ENCODE measurements around the gene SENP3. TPM values are rescaled to one million over a fixed set of nuclear protein-coding genes. Genes with fewer than 3 reads are reported as not detected.

Gene SENP3
- total RNA-seq, 1 experiment from 2014 or later, result 83.1 TPM

DNA sequence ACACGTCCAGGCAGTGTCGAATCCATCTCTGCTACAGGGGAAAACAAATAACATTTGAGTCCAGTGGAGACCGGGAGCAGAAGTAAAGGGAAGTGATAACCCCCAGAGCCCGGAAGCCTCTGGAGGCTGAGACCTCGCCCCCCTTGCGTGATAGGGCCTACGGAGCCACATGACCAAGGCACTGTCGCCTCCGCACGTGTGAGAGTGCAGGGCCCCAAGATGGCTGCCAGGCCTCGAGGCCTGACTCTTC lies 10.5 kb downstream of the SENP3 start:
- Histone ChIP-seq H3K27ac (ENCODE audit: insufficient read length, low read depth, low read length) (peak overlapping the region; percentile 3), H3K4ac (ENCODE audit: low read depth, low read length) (no peak overlapping the region), H3K9me3 (ENCODE audit: control insufficient read depth, low read depth, low read length) (no peaks in the 10 kb centered on the region), H2BK20ac (ENCODE audit: low read depth, low read length, poor library complexity, severe bottlenecking) (no peak overlapping the region), H3K23ac (ENCODE audit: insufficient read length, low read depth, low read length) (no peak overlapping the region), H2BK15ac (ENCODE audit: low read depth, low read length) (no peak overlapping the region), H3K23me2 (ENCODE audit: insufficient read length, low read depth, low read length, poor library complexity, severe bottlenecking) (peaks cover 5% of the 10 kb centered on the region), H2BK120ac (ENCODE audit: low read depth, low read length, poor library complexity, severe bottlenecking) (no peak overlapping the region), H4K8ac (replicated peaks; ENCODE audit: insufficient read length, low read depth, low read length) (no peak overlapping the region), H3K4me2 (ENCODE audit: insufficient read depth, insufficient read length, low read length) (peak overlapping the region; percentile 83), H3K18ac (ENCODE audit: insufficient read length, low read depth, low read length) (peak overlapping the region; percentile 94), H4K5ac (ENCODE audit: insufficient read length, low read depth, low read length) (no peak overlapping the region), H3K79me2 (ENCODE audit: insufficient read depth, low read length) (peaks cover 21% of the 10 kb centered on the region; the same call in 1 of the 2 replicates), H4K20me1 (ENCODE audit: control insufficient read depth, insufficient read depth, insufficient read length) (no peaks in the 10 kb centered on the region), H3K27me3 (ENCODE audit: insufficient read depth, low read length) (no peaks in the 10 kb centered on the region), H3K9ac (ENCODE audit: extremely low read depth, insufficient read length, low read length) (peak overlapping the region; percentile 97), H2BK12ac (ENCODE audit: insufficient read length, low read depth, low read length) (no peak overlapping the region), H2AK5ac (ENCODE audit: insufficient read length, low read length) (no peak overlapping the region), H4K91ac (ENCODE audit: insufficient read length, low read depth, low read length) (no peak overlapping the region), H2AFZ (ENCODE audit: low read length) (no peak overlapping the region), H3K14ac (ENCODE audit: insufficient read depth, low read length) (no peak overlapping the region), H2BK5ac (ENCODE audit: insufficient read length, low read length) (no peak overlapping the region), H3T11ph (ENCODE audit: low read length) (no peak overlapping the region), H3K4me1 (ENCODE audit: insufficient read depth, low read length) (peaks cover 4% of the 10 kb centered on the region; the same call in 1 of the 2 replicates), H3K56ac (ENCODE audit: insufficient read length, low read depth, low read length) (no peak overlapping the region), H3K79me1 (ENCODE audit: insufficient read depth, low read depth, low read length, poor library complexity, severe bottlenecking) (peaks cover 2% of the 10 kb centered on the region)
- peak overlapping the region; percentile 98 for H3K4me3 Mint-ChIP-seq
- H3K27me3 Mint-ChIP-seq (ENCODE audit: low read depth), result peaks cover 10% of the 10 kb centered on the region
- DNase-seq, result no peak
- peaks cover 65 to 89% (median 80%) of the 10 kb centered on the region in 3 experiments for H3K36me3 Mint-ChIP-seq (ENCODE audit: insufficient read depth in 1 of 3, low read depth in 3 of 3)
- TF ChIP-seq, protein P1, sequence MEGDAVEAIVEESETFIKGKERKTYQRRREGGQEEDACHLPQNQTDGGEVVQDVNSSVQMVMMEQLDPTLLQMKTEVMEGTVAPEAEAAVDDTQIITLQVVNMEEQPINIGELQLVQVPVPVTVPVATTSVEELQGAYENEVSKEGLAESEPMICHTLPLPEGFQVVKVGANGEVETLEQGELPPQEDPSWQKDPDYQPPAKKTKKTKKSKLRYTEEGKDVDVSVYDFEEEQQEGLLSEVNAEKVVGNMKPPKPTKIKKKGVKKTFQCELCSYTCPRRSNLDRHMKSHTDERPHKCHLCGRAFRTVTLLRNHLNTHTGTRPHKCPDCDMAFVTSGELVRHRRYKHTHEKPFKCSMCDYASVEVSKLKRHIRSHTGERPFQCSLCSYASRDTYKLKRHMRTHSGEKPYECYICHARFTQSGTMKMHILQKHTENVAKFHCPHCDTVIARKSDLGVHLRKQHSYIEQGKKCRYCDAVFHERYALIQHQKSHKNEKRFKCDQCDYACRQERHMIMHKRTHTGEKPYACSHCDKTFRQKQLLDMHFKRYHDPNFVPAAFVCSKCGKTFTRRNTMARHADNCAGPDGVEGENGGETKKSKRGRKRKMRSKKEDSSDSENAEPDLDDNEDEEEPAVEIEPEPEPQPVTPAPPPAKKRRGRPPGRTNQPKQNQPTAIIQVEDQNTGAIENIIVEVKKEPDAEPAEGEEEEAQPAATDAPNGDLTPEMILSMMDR (conservative IDR thresholded peaks at IDR 0.05), result no peak
- peaks cover 3 to 7% of the 10 kb centered on the region in 2 experiments; a peak in 3 of 5 replicates for H3K9me3 Mint-ChIP-seq
- no CpG with 5 or more reads among the region's 11 CpGs for WGBS (ENCODE audit: extremely low coverage, insufficient read length, low lambda C conversion rate)
- peak overlapping the region; percentile 98 to 100 (median 99); a peak in 6 of 7 replicates for H3K27ac Mint-ChIP-seq
- H3K4me1 Mint-ChIP-seq, result peaks cover 31 to 35% of the 10 kb centered on the region in 2 experiments
